ENCODE results near the gene OFD1. TPM values are rescaled to one million over a fixed set of nuclear protein-coding genes. Genes with fewer than 3 reads are reported as not detected.

OFD1 gene
- total RNA-seq, 1 experiment from 2014 or later: 14.4 TPM

- H3K36me3 ChIP-seq (ENCODE audit: low read depth, low read length): peaks cover 12% of the 10 kb centered on the region; the same call in 1 of the 2 replicates
- no peak overlapping the region for H3K4me2 ChIP-seq (ENCODE audit: low read length)
- H4K20me1 ChIP-seq (ENCODE audit: low read length): no peaks in the 10 kb centered on the region
- H3F3A ChIP-seq (ENCODE audit: low read length, unreplicated experiment): no peaks in the 10 kb centered on the region
- H3K9me2 ChIP-seq (replicated peaks; ENCODE audit: low read length): no peaks in the 10 kb centered on the region
- ChIA-PET POLR2A (ENCODE audit: unreplicated experiment) (no interaction called here), CTCF (no interaction called here)
- no TSS peak for BruUV-seq (replicated peaks)
- no peak overlapping the region for H3K4me3 ChIP-seq (ENCODE audit: low read length)
- H3K4me1 ChIP-seq (ENCODE audit: insufficient read depth, low read length): 0 out of 2 replicates have a peak, but pooled peaks cover 5% of the 10 kb centered on the region
- intact Hi-C loops (cut with micrococcal nuclease): no loop called here
- H2AFZ ChIP-seq (ENCODE audit: low read length): no peak overlapping the region
- H3K27me3 ChIP-seq (ENCODE audit: low read length): no peaks in the 10 kb centered on the region
- TF ChIP-seq EZH2 (IDR thresholded peaks at IDR 0.05; ENCODE audit: low read length, unreplicated experiment) (no peak), CTCF (conservative IDR thresholded peaks at IDR 0.05; ENCODE audit: low read depth, low read length) (no peak), EZH2phosphoT487 (IDR thresholded peaks at IDR 0.05; ENCODE audit: borderline replicate concordance, low read length) (no peak)
- ATAC-seq (no peak), DNase-seq (no peak)
- H3K27ac ChIP-seq (ENCODE audit: low read length): no peak overlapping the region
- H3K79me2 ChIP-seq (ENCODE audit: low read length): no peaks in the 10 kb centered on the region
- no peak overlapping the region for H3K9ac ChIP-seq (ENCODE audit: low read length)
- no peaks in the 10 kb centered on the region for H3K9me3 ChIP-seq (ENCODE audit: low read length)
Observed at GRCh38 chrX:13774696-13775095, 40.1 kb downstream of the OFD1 start.

DNA sequence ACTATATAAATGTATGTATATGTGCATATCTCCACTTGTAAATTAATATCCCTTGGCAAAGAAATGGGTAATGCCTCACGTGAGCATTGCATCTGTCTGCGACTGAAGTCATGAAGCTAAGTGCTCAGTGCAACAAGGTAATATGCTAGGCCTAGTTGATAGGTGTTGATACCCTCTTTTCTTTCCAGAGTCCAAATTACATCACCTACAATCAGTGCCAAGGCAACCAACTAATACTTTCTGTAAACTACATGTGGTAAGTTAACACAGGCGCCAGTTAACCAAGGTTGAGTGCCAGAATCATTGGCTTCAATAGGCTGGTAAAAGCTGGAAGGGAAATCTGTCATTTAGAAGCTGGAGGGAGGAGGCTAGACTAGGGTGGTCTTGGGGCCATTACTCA lies 41.3 kb downstream of the OFD1 start:
- no peak overlapping the region for H3K4me2 ChIP-seq (ENCODE audit: low read length)

More for the DNA sequence above, 41.3 kb downstream of the OFD1 start:
- intact Hi-C loops (cut with micrococcal nuclease): no loop called here
- Histone ChIP-seq H3K79me2 (ENCODE audit: low read length) (no peaks in the 10 kb centered on the region), H3K9ac (ENCODE audit: low read length) (no peak overlapping the region), H3K27ac (ENCODE audit: low read length) (no peak overlapping the region), H4K20me1 (ENCODE audit: low read length) (no peaks in the 10 kb centered on the region), H3K4me1 (ENCODE audit: insufficient read depth, low read length) (0 out of 2 replicates have a peak, but pooled peaks cover 5% of the 10 kb centered on the region), H3K4me3 (ENCODE audit: low read length) (no peak overlapping the region), H3K36me3 (ENCODE audit: low read depth, low read length) (peaks cover under 1% of the 10 kb centered on the region; the same call in 1 of the 2 replicates), H3K9me2 (replicated peaks; ENCODE audit: low read length) (no peaks in the 10 kb centered on the region), H3F3A (ENCODE audit: low read length, unreplicated experiment) (no peaks in the 10 kb centered on the region), H3K9me3 (ENCODE audit: low read length) (no peaks in the 10 kb centered on the region), H2AFZ (ENCODE audit: low read length) (no peak overlapping the region), H3K27me3 (ENCODE audit: low read length) (no peaks in the 10 kb centered on the region)
- ATAC-seq (no peak), DNase-seq (no peak)
- BruUV-seq (replicated peaks): no TSS peak
- POLR2A ChIA-PET (ENCODE audit: unreplicated experiment): no interaction called here
- CTCF ChIA-PET: no interaction called here
- TF ChIP-seq CTCF (conservative IDR thresholded peaks at IDR 0.05; ENCODE audit: low read depth, low read length) (no peak), EZH2 (IDR thresholded peaks at IDR 0.05; ENCODE audit: low read length, unreplicated experiment) (no peak), EZH2phosphoT487 (IDR thresholded peaks at IDR 0.05; ENCODE audit: borderline replicate concordance, low read length) (no peak)

All from PC-3 (cell line).